Thyroid gland (tissue), 4 donors: ENCODE measurements around the gene DTL. TPM values are rescaled to one million over a fixed set of nuclear protein-coding genes. Genes with fewer than 3 reads are reported as not detected.
A peak's percentile ranks its signal among the peaks of the same experiment; 100 is the strongest.

Experiments
- DNase-seq, 2 donors: peaks; one replicate each; pipeline ENCODE4 v3.0.0-alpha.2; 2019
- H3K27ac ChIP-seq, 3 donors: fragments of 200-600 bp; sonication (generic); 1 replicate in 2 of 3; 2 replicates in 1 of 3; pipeline ENCODE4 v1.5.1; 2016 to 2019; ENCODE audit warnings: mild to moderate bottlenecking in 1 of 3, moderate library complexity in 1 of 3
- H3K27me3 ChIP-seq: fragments of 200-600 bp; sonication (generic); one replicate; pipeline ENCODE4 v1.5.1; 2019
- H3K36me3 ChIP-seq, 2 donors: fragments of 200-600 bp; sonication (generic); one replicate each; pipeline ENCODE4 v1.5.1; 2016 to 2019
- H3K4me1 ChIP-seq, 2 donors: fragments of 200-600 bp; sonication (generic); one replicate each; pipeline ENCODE4 v1.5.1; 2017 to 2019
- H3K4me3 ChIP-seq, 3 donors: fragments of 200-600 bp; sonication (generic); replicated peaks in 1 of 3; 1 replicate in 2 of 3; 2 replicates in 1 of 3; pipeline ENCODE4 v1.5.1; 2016; ENCODE audit warnings: mild to moderate bottlenecking in 1 of 3
- H3K9me3 ChIP-seq: fragments of 200-600 bp; sonication (generic); one replicate; pipeline ENCODE4 v1.5.1; 2017
- CTCF ChIP-seq, 6 experiments: fragments of 200-600 bp in 3 of 6; fragments of 450-650 bp in 3 of 6; sonication (generic) in 3 of 6; IDR thresholded peaks; one replicate each; pipeline ENCODE4 v1.5.1; 2016 to 2019; ENCODE audit warnings: antibody characterized with exemption in 6 of 6, mild to moderate bottlenecking in 2 of 6, inconsistent platforms in 1 of 6, moderate library complexity in 1 of 6
- POLR2A ChIP-seq, 2 donors: fragments of 450-650 bp; IDR thresholded peaks; one replicate each; pipeline ENCODE4 v1.6.1; 2017; ENCODE audit warnings: antibody characterized with exemption in 2 of 2, mild to moderate bottlenecking in 2 of 2, moderate library complexity in 1 of 2
- WGBS, 2 donors: methylation state at CpG; one replicate each; pipeline ENCODE4 v1.1.5; 2017; 5-methylcytosine and 5-hydroxymethylcytosine counted together
- intact Hi-C: fragments of 100-400 bp; cut with DNase I; formaldehyde crosslinking; loops from one replicate; pipeline ENCODE4 v1.15.1; 2023
- total RNA-seq, 4 donors: library from RNA; depleted of rRNA; stranded (reverse); fragments of >200 nt; gene quantifications; one replicate each; pipeline ENCODE4 v1.2.3, GENCODE V29; 2016

Gene DTL
- total RNA-seq, 4 donors from 2014 or later: 1.2 to 3.9 (median 2.1) TPM

GRCh38 chr1:212101735-212102134 is 66.2 kb downstream of the DTL start:
- intact Hi-C loops: no loop called here
- Histone ChIP-seq H3K4me3 (no peak overlapping the region), H3K27me3 (no peaks in the 10 kb centered on the region), H3K27ac (no peak overlapping the region), H3K9me3 (no peaks in the 10 kb centered on the region), H3K36me3 (no peaks in the 10 kb centered on the region), H3K4me1 (peaks cover 10 to 13% of the 10 kb centered on the region in 2 donors)
- TF ChIP-seq POLR2A (IDR thresholded peaks at IDR 0.05) (no peak), CTCF (IDR thresholded peaks at IDR 0.05) (no peak)
- WGBS, 2 donors: 95 to 98% methylated on average over 2 of the region's 2 CpGs
- no peak for DNase-seq

- 28 to 38% methylated on average over 3 of the region's 3 CpGs for WGBS, 2 donors
- H3K9me3 ChIP-seq: no peaks in the 10 kb centered on the region
- no peaks in the 10 kb centered on the region for H3K36me3 ChIP-seq
- peaks cover 10 to 13% of the 10 kb centered on the region in 2 donors for H3K4me1 ChIP-seq
- no peak for DNase-seq
- intact Hi-C loops: no loop called here
- H3K4me3 ChIP-seq: no peak overlapping the region
- H3K27me3 ChIP-seq: no peaks in the 10 kb centered on the region
- peak overlapping the region in 1 of 3 donors; percentile 41 for H3K27ac ChIP-seq
- no peak for TF ChIP-seq POLR2A (IDR thresholded peaks at IDR 0.05)
These were observed 69.2 kb downstream of the DTL start for GRCh38 chr1:212104586-212105325.

- Histone ChIP-seq H3K27me3 (no peaks in the 10 kb centered on the region), H3K36me3 (no peaks in the 10 kb centered on the region), H3K4me1 (peaks cover 10 to 13% of the 10 kb centered on the region in 2 donors), H3K9me3 (no peaks in the 10 kb centered on the region), H3K4me3 (no peak overlapping the region), H3K27ac (no peak overlapping the region)
- TF ChIP-seq POLR2A (IDR thresholded peaks at IDR 0.05) (no peak), CTCF (IDR thresholded peaks at IDR 0.05) (no peak)
- no peak for DNase-seq
- 73 to 84% methylated on average over 1 of the region's 1 CpG for WGBS, 2 donors
- intact Hi-C loops: no loop called here
These were observed 70.8 kb downstream of the DTL start for GRCh38 chr1:212106286-212106792.

GRCh38 chr1:212107481-212107880 is 71.9 kb downstream of the DTL start:
- no peak for DNase-seq
- intact Hi-C loops: no loop called here
- H3K27ac ChIP-seq: no peak overlapping the region
- TF ChIP-seq POLR2A (IDR thresholded peaks at IDR 0.05) (no peak), CTCF (IDR thresholded peaks at IDR 0.05) (no peak)
- 84 to 85% methylated on average over 3 of the region's 3 CpGs for WGBS, 2 donors
- no peaks in the 10 kb centered on the region for H3K9me3 ChIP-seq
- H3K36me3 ChIP-seq: no peaks in the 10 kb centered on the region
- H3K27me3 ChIP-seq: no peaks in the 10 kb centered on the region
- peaks cover 10 to 13% of the 10 kb centered on the region in 2 donors for H3K4me1 ChIP-seq
- no peak overlapping the region for H3K4me3 ChIP-seq

GRCh38 chr1:212108187-212108586 is 72.6 kb downstream of the DTL start:
- Histone ChIP-seq H3K27ac (no peak overlapping the region), H3K9me3 (no peaks in the 10 kb centered on the region), H3K36me3 (no peaks in the 10 kb centered on the region), H3K4me3 (no peak overlapping the region), H3K4me1 (peaks cover 10 to 13% of the 10 kb centered on the region in 2 donors), H3K27me3 (no peaks in the 10 kb centered on the region)
- intact Hi-C loops: no loop called here
- no peak for DNase-seq
- TF ChIP-seq POLR2A (IDR thresholded peaks at IDR 0.05) (no peak), CTCF (IDR thresholded peaks at IDR 0.05) (no peak)
- WGBS, 2 donors: 93 to 94% methylated on average over 1 of the region's 1 CpG
